ENCODE data around the gene DBN1. TPM values are rescaled to one million over a fixed set of nuclear protein-coding genes. Genes with fewer than 3 reads are reported as not detected.

Gene DBN1
- total and polyA plus RNA-seq, 2 of the 8 experiments (the other 6 are each of a cell fraction or from before 2014, with no cell fraction given): 168 to 333 TPM

DNA sequence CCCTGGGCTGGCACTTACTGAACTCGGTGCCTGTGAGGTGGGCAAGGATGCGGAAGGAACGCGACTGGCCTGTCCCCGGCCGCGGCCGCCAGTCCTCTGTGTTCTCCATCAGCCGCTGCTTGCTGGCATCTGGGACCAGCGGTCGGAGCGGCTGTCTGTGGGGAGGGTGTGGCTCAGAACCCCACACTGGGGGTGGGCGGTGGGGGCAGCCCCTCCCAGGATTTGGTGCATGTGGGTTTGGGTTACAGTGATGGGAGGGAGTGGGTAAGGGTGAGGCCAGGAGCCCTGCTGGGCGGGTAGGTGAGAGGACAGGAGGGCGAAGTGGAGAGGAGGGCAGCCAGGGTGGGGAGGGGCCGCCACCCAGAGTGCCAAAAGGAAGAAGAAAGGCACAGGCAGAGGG, 17.6 kb upstream of the DBN1 start (continued):
- TF ChIP-seq, protein P1, sequence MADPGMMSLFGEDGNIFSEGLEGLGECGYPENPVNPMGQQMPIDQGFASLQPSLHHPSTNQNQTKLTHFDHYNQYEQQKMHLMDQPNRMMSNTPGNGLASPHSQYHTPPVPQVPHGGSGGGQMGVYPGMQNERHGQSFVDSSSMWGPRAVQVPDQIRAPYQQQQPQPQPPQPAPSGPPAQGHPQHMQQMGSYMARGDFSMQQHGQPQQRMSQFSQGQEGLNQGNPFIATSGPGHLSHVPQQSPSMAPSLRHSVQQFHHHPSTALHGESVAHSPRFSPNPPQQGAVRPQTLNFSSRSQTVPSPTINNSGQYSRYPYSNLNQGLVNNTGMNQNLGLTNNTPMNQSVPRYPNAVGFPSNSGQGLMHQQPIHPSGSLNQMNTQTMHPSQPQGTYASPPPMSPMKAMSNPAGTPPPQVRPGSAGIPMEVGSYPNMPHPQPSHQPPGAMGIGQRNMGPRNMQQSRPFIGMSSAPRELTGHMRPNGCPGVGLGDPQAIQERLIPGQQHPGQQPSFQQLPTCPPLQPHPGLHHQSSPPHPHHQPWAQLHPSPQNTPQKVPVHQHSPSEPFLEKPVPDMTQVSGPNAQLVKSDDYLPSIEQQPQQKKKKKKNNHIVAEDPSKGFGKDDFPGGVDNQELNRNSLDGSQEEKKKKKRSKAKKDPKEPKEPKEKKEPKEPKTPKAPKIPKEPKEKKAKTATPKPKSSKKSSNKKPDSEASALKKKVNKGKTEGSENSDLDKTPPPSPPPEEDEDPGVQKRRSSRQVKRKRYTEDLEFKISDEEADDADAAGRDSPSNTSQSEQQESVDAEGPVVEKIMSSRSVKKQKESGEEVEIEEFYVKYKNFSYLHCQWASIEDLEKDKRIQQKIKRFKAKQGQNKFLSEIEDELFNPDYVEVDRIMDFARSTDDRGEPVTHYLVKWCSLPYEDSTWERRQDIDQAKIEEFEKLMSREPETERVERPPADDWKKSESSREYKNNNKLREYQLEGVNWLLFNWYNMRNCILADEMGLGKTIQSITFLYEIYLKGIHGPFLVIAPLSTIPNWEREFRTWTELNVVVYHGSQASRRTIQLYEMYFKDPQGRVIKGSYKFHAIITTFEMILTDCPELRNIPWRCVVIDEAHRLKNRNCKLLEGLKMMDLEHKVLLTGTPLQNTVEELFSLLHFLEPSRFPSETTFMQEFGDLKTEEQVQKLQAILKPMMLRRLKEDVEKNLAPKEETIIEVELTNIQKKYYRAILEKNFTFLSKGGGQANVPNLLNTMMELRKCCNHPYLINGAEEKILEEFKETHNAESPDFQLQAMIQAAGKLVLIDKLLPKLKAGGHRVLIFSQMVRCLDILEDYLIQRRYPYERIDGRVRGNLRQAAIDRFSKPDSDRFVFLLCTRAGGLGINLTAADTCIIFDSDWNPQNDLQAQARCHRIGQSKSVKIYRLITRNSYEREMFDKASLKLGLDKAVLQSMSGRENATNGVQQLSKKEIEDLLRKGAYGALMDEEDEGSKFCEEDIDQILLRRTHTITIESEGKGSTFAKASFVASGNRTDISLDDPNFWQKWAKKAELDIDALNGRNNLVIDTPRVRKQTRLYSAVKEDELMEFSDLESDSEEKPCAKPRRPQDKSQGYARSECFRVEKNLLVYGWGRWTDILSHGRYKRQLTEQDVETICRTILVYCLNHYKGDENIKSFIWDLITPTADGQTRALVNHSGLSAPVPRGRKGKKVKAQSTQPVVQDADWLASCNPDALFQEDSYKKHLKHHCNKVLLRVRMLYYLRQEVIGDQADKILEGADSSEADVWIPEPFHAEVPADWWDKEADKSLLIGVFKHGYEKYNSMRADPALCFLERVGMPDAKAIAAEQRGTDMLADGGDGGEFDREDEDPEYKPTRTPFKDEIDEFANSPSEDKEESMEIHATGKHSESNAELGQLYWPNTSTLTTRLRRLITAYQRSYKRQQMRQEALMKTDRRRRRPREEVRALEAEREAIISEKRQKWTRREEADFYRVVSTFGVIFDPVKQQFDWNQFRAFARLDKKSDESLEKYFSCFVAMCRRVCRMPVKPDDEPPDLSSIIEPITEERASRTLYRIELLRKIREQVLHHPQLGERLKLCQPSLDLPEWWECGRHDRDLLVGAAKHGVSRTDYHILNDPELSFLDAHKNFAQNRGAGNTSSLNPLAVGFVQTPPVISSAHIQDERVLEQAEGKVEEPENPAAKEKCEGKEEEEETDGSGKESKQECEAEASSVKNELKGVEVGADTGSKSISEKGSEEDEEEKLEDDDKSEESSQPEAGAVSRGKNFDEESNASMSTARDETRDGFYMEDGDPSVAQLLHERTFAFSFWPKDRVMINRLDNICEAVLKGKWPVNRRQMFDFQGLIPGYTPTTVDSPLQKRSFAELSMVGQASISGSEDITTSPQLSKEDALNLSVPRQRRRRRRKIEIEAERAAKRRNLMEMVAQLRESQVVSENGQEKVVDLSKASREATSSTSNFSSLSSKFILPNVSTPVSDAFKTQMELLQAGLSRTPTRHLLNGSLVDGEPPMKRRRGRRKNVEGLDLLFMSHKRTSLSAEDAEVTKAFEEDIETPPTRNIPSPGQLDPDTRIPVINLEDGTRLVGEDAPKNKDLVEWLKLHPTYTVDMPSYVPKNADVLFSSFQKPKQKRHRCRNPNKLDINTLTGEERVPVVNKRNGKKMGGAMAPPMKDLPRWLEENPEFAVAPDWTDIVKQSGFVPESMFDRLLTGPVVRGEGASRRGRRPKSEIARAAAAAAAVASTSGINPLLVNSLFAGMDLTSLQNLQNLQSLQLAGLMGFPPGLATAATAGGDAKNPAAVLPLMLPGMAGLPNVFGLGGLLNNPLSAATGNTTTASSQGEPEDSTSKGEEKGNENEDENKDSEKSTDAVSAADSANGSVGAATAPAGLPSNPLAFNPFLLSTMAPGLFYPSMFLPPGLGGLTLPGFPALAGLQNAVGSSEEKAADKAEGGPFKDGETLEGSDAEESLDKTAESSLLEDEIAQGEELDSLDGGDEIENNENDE (IDR thresholded peaks at IDR 0.05; ENCODE audit: insufficient replicate concordance, low read length): no peak
- TF ChIP-seq POLR2AphosphoS5 (IDR thresholded peaks at IDR 0.05; ENCODE audit: low read depth, low read length): no peak
